HCT116 (cell line): Measurements from ENCODE around the gene FGGY. TPM values are rescaled to one million over a fixed set of nuclear protein-coding genes. Genes with fewer than 3 reads are reported as not detected.

Source experiments
- ATAC-seq: fragments of 200-7000 bp; cut with Tn5 transposase; 2 replicates; pipeline ENCODE4 v1.9.1; 2020; ENCODE audit warnings: mild to moderate bottlenecking, moderate library complexity
- BruUV-seq: library from RNA; stranded (reverse); fragments of 400-500 nt; replicated peaks from 2 replicates; lab custom pipeline; 2021; lab: Mats Ljungman, UMichigan
- CTCF ChIA-PET: fragments of 300-600 bp; sonication (Branson Sonifier 250); formaldehyde crosslinking; loops from one replicate; lab custom pipeline; 2021; ENCODE audit warnings: antibody characterized with exemption; lab: Charles Lee
- POLR2A ChIA-PET: fragments of 300-600, 350-600 bp; sonication (Branson Sonifier 250); formaldehyde crosslinking; loops from one replicate; lab custom pipeline; 2021; ENCODE audit warnings: antibody characterized with exemption; lab: Charles Lee
- RAD21 ChIA-PET, 2 experiments: fragments of 300-600 bp; sonication (Branson Sonifier 250); formaldehyde crosslinking; loops; one replicate each; lab custom pipeline; 2023; ENCODE audit warnings: low total read pairs in 2 of 2; ENCODE audit not compliant: uncharacterized antibody in 2 of 2, unreplicated experiment in 2 of 2, low non-redundant PET in 1 of 2; lab: Charles Lee
- DNase-seq: peaks from one replicate; pipeline ENCODE4 v3.0.0-alpha.2; 2010; ENCODE audit warnings: low read depth, low spot score
- H2AFZ ChIP-seq: fragments of 200-600 bp; shearing (Covaris generic), sonication (generic); 2 replicates; pipeline ENCODE4 v1.6.1; 2017; ENCODE audit warnings: low read depth, mixed run types, mixed read lengths, antibody characterized with exemption, low read length; ENCODE audit not compliant: poor library complexity, severe bottlenecking
- H3K27ac ChIP-seq: 2 replicates; pipeline ENCODE4 v1.5.1; 2012; ENCODE audit warnings: low read depth, low read length
- H3K27me3 ChIP-seq: fragments of 200-600 bp; sonication (generic); 2 replicates; pipeline ENCODE4 v1.6.1; 2016; ENCODE audit warnings: mixed run types, low read length, mixed read lengths; ENCODE audit not compliant: insufficient read depth
- H3K36me3 ChIP-seq, 2 experiments: fragments of 200-500 bp in 1 of 2; fragments of 200-600 bp in 1 of 2; sonication (Bioruptor generic) in 1 of 2; sonication (generic) in 1 of 2; 2 replicates each; pipeline versions ENCODE4 v1.5.1 to v1.6.1; 2014 to 2016; ENCODE audit warnings: low read length in 2 of 2, inconsistent platforms in 1 of 2, mixed read lengths in 1 of 2, mixed run types in 1 of 2; ENCODE audit not compliant: insufficient read depth in 2 of 2, control insufficient read depth in 1 of 2
- H3K4me1 ChIP-seq, 2 experiments: fragments of 200-600 bp in 1 of 2; sonication (generic) in 1 of 2; 2 replicates each; pipeline versions ENCODE4 v1.5.1 to v1.6.1; 2012 to 2017; ENCODE audit warnings: low read length in 2 of 2, inconsistent platforms in 1 of 2, mild to moderate bottlenecking in 1 of 2, mixed read lengths in 1 of 2, mixed run types in 1 of 2, moderate library complexity in 1 of 2; ENCODE audit not compliant: insufficient read depth in 2 of 2, control insufficient read depth in 1 of 2
- H3K4me2 ChIP-seq: fragments of 200-600 bp; sonication (generic); 2 replicates; pipeline ENCODE4 v1.6.1; 2017; ENCODE audit warnings: mixed run types, low read length, mixed read lengths
- H3K4me3 ChIP-seq, 2 experiments: fragments of 200-600 bp in 1 of 2; sonication (generic) in 1 of 2; replicated peaks in 1 of 2; 2 replicates each; pipeline ENCODE4 v1.5.1; 2011 to 2016; ENCODE audit warnings: low read length in 2 of 2, control low read depth in 1 of 2, low read depth in 1 of 2, mild to moderate bottlenecking in 1 of 2, mixed read lengths in 1 of 2, mixed run types in 1 of 2
- H3K79me2 ChIP-seq: fragments of 200-600 bp; sonication (generic); 2 replicates; pipeline ENCODE4 v1.6.1; 2017; ENCODE audit warnings: mild to moderate bottlenecking, mixed run types, low read length, moderate library complexity, mixed read lengths; ENCODE audit not compliant: insufficient read depth
- H3K9ac ChIP-seq: fragments of 200-600 bp; sonication (generic); 2 replicates; pipeline ENCODE4 v1.6.1; 2016; ENCODE audit warnings: low read length, mixed read lengths
- H3K9me2 ChIP-seq: fragments of 200-600 bp; sonication (generic), shearing (Covaris generic); 2 replicates; pipeline ENCODE4 v1.6.1; 2017; ENCODE audit warnings: mixed run types, mild to moderate bottlenecking, moderate library complexity; ENCODE audit not compliant: insufficient read depth
- H3K9me3 ChIP-seq, 2 experiments: fragments of 200-500 bp in 1 of 2; fragments of 200-600 bp in 1 of 2; sonication (Bioruptor generic) in 1 of 2; sonication (generic) in 1 of 2; 2 replicates each; pipeline ENCODE4 v1.6.1; 2014 to 2017; ENCODE audit warnings: low read length in 2 of 2, mixed read lengths in 2 of 2, inconsistent platforms in 1 of 2, low read depth in 1 of 2, mild to moderate bottlenecking in 1 of 2, mixed run types in 1 of 2, moderate library complexity in 1 of 2; ENCODE audit not compliant: control insufficient read depth in 1 of 2, insufficient read depth in 1 of 2
- H4K20me1 ChIP-seq: fragments of 200-600 bp; sonication (generic), shearing (Covaris generic); 2 replicates; pipeline ENCODE4 v1.6.1; 2017; ENCODE audit warnings: mixed run types, mild to moderate bottlenecking, moderate library complexity; ENCODE audit not compliant: insufficient read depth
- ATF3 ChIP-seq: IDR thresholded peaks from 2 replicates; pipeline ENCODE4 v1.6.1; 2012
- CBX3 ChIP-seq: IDR thresholded peaks from 2 replicates; pipeline ENCODE4 v1.6.1; 2012; ENCODE audit warnings: low read depth
- CEBPB ChIP-seq: IDR thresholded peaks from 2 replicates; pipeline ENCODE4 v1.6.1; 2012; ENCODE audit warnings: low read depth
- CTCF ChIP-seq, 3 experiments: fragments of 200-600 bp in 1 of 3; sonication (generic) in 1 of 3; IDR thresholded peaks in 2 of 3; conservative IDR thresholded peaks in 1 of 3; 2 replicates each; pipeline ENCODE4 v1.5.1; 2012 to 2017; ENCODE audit warnings: low read depth in 2 of 3, low read length in 2 of 3, antibody characterized with exemption in 1 of 3, borderline replicate concordance in 1 of 3, control low read depth in 1 of 3, mild to moderate bottlenecking in 1 of 3, mixed read lengths in 1 of 3, mixed run types in 1 of 3, moderate library complexity in 1 of 3; ENCODE audit not compliant: insufficient read depth in 1 of 3
- EGR1 ChIP-seq: IDR thresholded peaks from 2 replicates; pipeline ENCODE4 v1.6.1; 2012; ENCODE audit warnings: low read depth
- EZH2 ChIP-seq: fragments of 200-600 bp; sonication (generic); IDR thresholded peaks from 2 replicates; pipeline ENCODE4 v1.6.1; 2017; ENCODE audit warnings: antibody characterized with exemption, mixed run types
- EZH2phosphoT487 ChIP-seq: fragments of 200-600 bp; IDR thresholded peaks from 2 replicates; pipeline ENCODE4 v1.6.1; 2018; ENCODE audit warnings: antibody characterized with exemption, borderline replicate concordance
- FOSL1 ChIP-seq: IDR thresholded peaks from 2 replicates; pipeline ENCODE4 v1.6.1; 2012; ENCODE audit warnings: low read depth
- MAX ChIP-seq: IDR thresholded peaks from 2 replicates; pipeline ENCODE4 v1.6.1; 2012
- POLR2A ChIP-seq: IDR thresholded peaks from 2 replicates; pipeline ENCODE4 v1.7.0; 2011; ENCODE audit warnings: borderline replicate concordance; ENCODE audit not compliant: insufficient read depth, insufficient read length; ENCODE audit errors: extremely low read depth
- SIN3A ChIP-seq: IDR thresholded peaks from 2 replicates; pipeline ENCODE4 v1.6.1; 2012; ENCODE audit warnings: low read depth
- TCF7L2 ChIP-seq: IDR thresholded peaks from 2 replicates; pipeline ENCODE4 v1.7.0; 2011; ENCODE audit warnings: borderline replicate concordance, inconsistent platforms; ENCODE audit not compliant: insufficient read depth, insufficient read length; ENCODE audit errors: extremely low read depth
- ZBTB33 ChIP-seq: IDR thresholded peaks from 2 replicates; pipeline ENCODE4 v1.6.1; 2011; ENCODE audit warnings: mild to moderate bottlenecking, low read length, moderate library complexity; ENCODE audit not compliant: insufficient replicate concordance; ENCODE audit errors: extremely low read depth
- ZFX ChIP-seq: fragments of 450-650 bp; IDR thresholded peaks from 2 replicates; pipeline ENCODE4 v1.6.1; 2017
- intact Hi-C: fragments of 100-400 bp; cut with micrococcal nuclease; formaldehyde crosslinking; loops from 2 replicates; pipeline ENCODE4 v1.10.0; 2022
- total RNA-seq: library from RNA; stranded (reverse); gene quantifications from one replicate; pipeline ENCODE4 v1.2.1, GENCODE V29; 2021; ENCODE audit not compliant: unreplicated experiment

Gene FGGY
- total RNA-seq, 1 experiment from 2014 or later: 10.6 TPM

GRCh38 chr1:59593798-59594790 lies 297.2 kb downstream of the FGGY start:
- H2AFZ ChIP-seq: no peak overlapping the region
- no peak for TF ChIP-seq FOSL1
- no peak for TF ChIP-seq TCF7L2
- no peak for TF ChIP-seq EGR1
- no peak for TF ChIP-seq CEBPB
- no peak for TF ChIP-seq CBX3
- TF ChIP-seq EZH2: no peak
- TF ChIP-seq ZBTB33: no peak
- no peak for TF ChIP-seq SIN3A
- TF ChIP-seq EZH2phosphoT487: no peak
- no peak for TF ChIP-seq POLR2A
- no peak for TF ChIP-seq ZFX
- TF ChIP-seq ATF3: no peak
- no peak for TF ChIP-seq CTCF (IDR thresholded peaks at IDR 0.05 in 2 of 3, conservative IDR thresholded peaks at IDR 0.05 in 1 of 3; ENCODE audit: borderline replicate concordance in 1 of 3, insufficient read depth in 1 of 3, low read depth in 2 of 3, low read length in 2 of 3)
- no peak for TF ChIP-seq MAX
- no peak overlapping the region for H3K4me2 ChIP-seq
- H3K9ac ChIP-seq: no peak overlapping the region
- intact Hi-C loops: no loop called here
- H3K36me3 ChIP-seq: no peaks in the 10 kb centered on the region
- H3K4me3 ChIP-seq: no peak overlapping the region
- no peak overlapping the region for H3K27ac ChIP-seq
- ChIA-PET POLR2A (no interaction called here), CTCF (no interaction called here), RAD21 (no interaction called here)
- no TSS peak for BruUV-seq
- ATAC-seq (no peak), DNase-seq (no peak)
- no peaks in the 10 kb centered on the region for H3K79me2 ChIP-seq
- no peaks in the 10 kb centered on the region for H3K27me3 ChIP-seq
- peaks cover 0 to 4% of the 10 kb centered on the region in 2 experiments; a peak in 1 of 4 replicates for H3K4me1 ChIP-seq
- no peaks in the 10 kb centered on the region for H3K9me2 ChIP-seq
- no peaks in the 10 kb centered on the region for H3K9me3 ChIP-seq
- H4K20me1 ChIP-seq: no peaks in the 10 kb centered on the region
